K562 (cell line): ENCODE measurements around the gene ALK. TPM values are rescaled to one million over a fixed set of nuclear protein-coding genes. Genes with fewer than 3 reads are reported as not detected.

Experiments used
- ATAC-seq: fragments of 200-7000 bp; cut with Tn5 transposase; 3 replicates; pipeline ENCODE4 v1.9.1; 2020; ENCODE audit warnings: moderate library complexity
- BruUV-seq: library from RNA; stranded (reverse); fragments of 400-500 nt; replicated peaks from 2 replicates; lab custom pipeline; 2021; lab: Mats Ljungman, UMichigan
- CTCF ChIA-PET: fragments of 300-600 bp; formaldehyde crosslinking; extraction: SDS; loops from one replicate; lab custom pipeline; 2021; ENCODE audit warnings: low intra/inter-chr PET ratio; lab: Yijun Ruan, JAX
- POLR2A ChIA-PET: fragments of 300-600, 350-650 bp; sonication (Branson Sonifier 250); formaldehyde crosslinking; extraction: SDS; loops from one replicate; lab custom pipeline; 2021; ENCODE audit warnings: antibody characterized with exemption, inconsistent platforms; lab: Yijun Ruan, JAX
- DNase-seq, 4 experiments: peaks; one replicate each; pipeline versions ENCODE4 v3.0.0 to v3.0.0-alpha.2; 2011 to 2018; ENCODE audit warnings: low spot score in 3 of 4, mixed read lengths in 3 of 4; ENCODE audit errors: extremely low read depth in 1 of 4
- FAIRE-seq: peaks from 2 replicates; lab custom pipeline; 2011; peaks lifted over from hg19 to GRCh38; lab: Jason Lieb, UNC
- H2AFZ ChIP-seq: 2 replicates; pipeline ENCODE4 v1.6.0; 2011; ENCODE audit warnings: low read depth, low read length, control low read depth, inconsistent platforms
- H3K27ac ChIP-seq: fragments of 200-600 bp; 3 replicates; pipeline ENCODE4 v1.8.0; 2011; ENCODE audit warnings: low read depth, mild to moderate bottlenecking, control low read depth, inconsistent platforms, low read length, moderate library complexity, mixed read lengths; ENCODE audit errors: extremely low read depth
- H3K27me3 ChIP-seq, 2 experiments: fragments of 300-600 bp in 1 of 2; 2 replicates in 1 of 2; 3 replicates in 1 of 2; pipeline versions ENCODE4 v1.6.0 to v1.8.0; 2011; ENCODE audit warnings: inconsistent platforms in 2 of 2, low read length in 2 of 2, mild to moderate bottlenecking in 1 of 2, mixed read lengths in 1 of 2, moderate library complexity in 1 of 2; ENCODE audit not compliant: control insufficient read depth in 2 of 2, insufficient read depth in 2 of 2
- H3K36me3 ChIP-seq: fragments of 300-600 bp; 3 replicates; pipeline ENCODE4 v1.8.0; 2011; ENCODE audit warnings: mild to moderate bottlenecking, low read length, inconsistent platforms; ENCODE audit not compliant: control insufficient read depth, insufficient read depth
- H3K4me1 ChIP-seq, 2 experiments: fragments of 200-600 bp in 1 of 2; replicated peaks in 1 of 2; 2 replicates in 1 of 2; 3 replicates in 1 of 2; pipeline versions ENCODE4 v1.5.1 to v1.8.0; 2011; ENCODE audit warnings: inconsistent platforms in 2 of 2, low read length in 2 of 2, mild to moderate bottlenecking in 1 of 2, mixed read lengths in 1 of 2, moderate library complexity in 1 of 2; ENCODE audit not compliant: control insufficient read depth in 2 of 2, insufficient read depth in 2 of 2
- H3K4me2 ChIP-seq: 2 replicates; pipeline ENCODE4 v1.6.1; 2011; ENCODE audit warnings: low read length, control low read depth, inconsistent platforms, mixed read lengths; ENCODE audit not compliant: insufficient read depth
- H3K4me3 ChIP-seq: fragments of 200-600 bp; sonication (generic), shearing (Covaris generic); 2 replicates; pipeline ENCODE4 v1.5.1; 2016; ENCODE audit warnings: control low read depth, inconsistent platforms
- H3K79me2 ChIP-seq: fragments of 200-600 bp; 3 replicates; pipeline ENCODE4 v1.8.0; 2011; ENCODE audit warnings: low read length, inconsistent platforms; ENCODE audit not compliant: control insufficient read depth, insufficient read depth
- H3K9ac ChIP-seq, 2 experiments: 2 replicates each; pipeline versions ENCODE4 v1.6.0 to v1.6.1; 2011; ENCODE audit warnings: low read depth in 2 of 2, low read length in 2 of 2, control low read depth in 1 of 2, inconsistent platforms in 1 of 2, mild to moderate bottlenecking in 1 of 2, mixed read lengths in 1 of 2; ENCODE audit not compliant: insufficient read depth in 1 of 2
- H3K9me1 ChIP-seq: one replicate; pipeline ENCODE4 v1.6.0; 2011; ENCODE audit warnings: inconsistent platforms, mild to moderate bottlenecking, low read length, moderate library complexity; ENCODE audit not compliant: control insufficient read depth, insufficient read depth
- H3K9me3 ChIP-seq: replicated peaks from 2 replicates; pipeline ENCODE4 v1.5.1; 2011; ENCODE audit warnings: low read depth, low read length, inconsistent platforms; ENCODE audit not compliant: control insufficient read depth, insufficient read depth
- H4K20me1 ChIP-seq: replicated peaks from 2 replicates; pipeline ENCODE4 v1.6.1; 2011; ENCODE audit warnings: low read length, inconsistent platforms, mixed read lengths; ENCODE audit not compliant: control insufficient read depth, insufficient read depth
- CXXC5 ChIP-seq: fragments of 250-450 bp; sonication (Bioruptor Pico); IDR thresholded peaks from 2 replicates; pipeline ENCODE4 v1.8.0; 2022; ENCODE audit warnings: inconsistent platforms, mild to moderate bottlenecking, moderate library complexity
- JUND ChIP-seq, 2 experiments: IDR thresholded peaks; 2 replicates in 1 of 2; 3 replicates in 1 of 2; pipeline ENCODE4 v1.6.1; 2011; ENCODE audit warnings: borderline replicate concordance in 2 of 2, low read depth in 2 of 2, low read length in 2 of 2, improper control_type of control experiment in 1 of 2, missing biosample characterization in 1 of 2, missing genetic modification characterization in 1 of 2, missing genetic modification reagents in 1 of 2
- MAZ ChIP-seq, 2 experiments: fragments of 450-650 bp in 1 of 2; sonication (generic) in 1 of 2; formaldehyde crosslinking; IDR thresholded peaks in 1 of 2; conservative IDR thresholded peaks in 1 of 2; 2 replicates each; pipeline versions ENCODE4 v1.4.0 to v1.5.0; 2020; ENCODE audit warnings: mild to moderate bottlenecking in 1 of 2, missing genetic modification reagents in 1 of 2
- PCBP2 ChIP-seq: fragments of 200-400 bp; formaldehyde crosslinking; IDR thresholded peaks from 2 replicates; pipeline ENCODE4 v1.6.1; 2018; ENCODE audit warnings: low read length, low read depth, mild to moderate bottlenecking, moderate library complexity; ENCODE audit not compliant: poor library complexity, severe bottlenecking
- RBM14 ChIP-seq: fragments of 200-400 bp; formaldehyde crosslinking; IDR thresholded peaks from 2 replicates; pipeline ENCODE4 v1.6.1; 2018; ENCODE audit warnings: low read depth, mild to moderate bottlenecking, low read length, moderate library complexity, borderline replicate concordance; ENCODE audit not compliant: insufficient read depth
- TAL1 ChIP-seq: fragments of 450-650 bp; IDR thresholded peaks from 2 replicates; pipeline ENCODE4 v1.6.1; 2016; ENCODE audit warnings: mild to moderate bottlenecking
- ZKSCAN1 ChIP-seq: fragments of 150-350 bp; IDR thresholded peaks from 2 replicates; pipeline ENCODE4 v1.6.1; 2016; ENCODE audit warnings: low read depth, low read length
- ZNF586 ChIP-seq: fragments of 450-650 bp; formaldehyde crosslinking; conservative IDR thresholded peaks from 2 replicates; pipeline ENCODE4 v1.4.0; 2020; ENCODE audit warnings: mild to moderate bottlenecking, moderate library complexity
- ZNF778 ChIP-seq: fragments of 450-650 bp; formaldehyde crosslinking; IDR thresholded peaks from 2 replicates; pipeline ENCODE4 v1.4.0; 2020; ENCODE audit warnings: mild to moderate bottlenecking, moderate library complexity
- WGBS: fragments of 100-300 bp; shearing (Covaris generic); methylation state at CpG from one replicate; pipeline ENCODE4 v1.1.6; 2016; ENCODE audit warnings: low coverage, mixed read lengths; ENCODE audit not compliant: insufficient coverage; ENCODE audit errors: missing lambda C conversion rate; 5-methylcytosine and 5-hydroxymethylcytosine counted together
- in situ Hi-C: fragments of 300-500 bp; cut with MboI; formaldehyde crosslinking; loops from 4 replicates; pipeline ENCODE4 v1.15.0; 2018; ENCODE audit warnings: inconsistent platforms, mixed read lengths
- intact Hi-C: fragments of 100-400 bp; cut with micrococcal nuclease; formaldehyde crosslinking; loops from 2 replicates; pipeline ENCODE4 v1.14.2; 2022
- polyA plus RNA-seq, 8 experiments: library from polyadenylated mRNA; depleted of rRNA in 4 of 8; stranded (reverse) in 5 of 8; unstranded in 3 of 8; fragments of >200 nt; fragmentation: Nextera tagmentation in 2 of 8; fragmentation: Illumina TruSeq in 1 of 8; extraction: Ambion mirVana in 2 of 8; extraction: Trizol in 1 of 8; gene quantifications; 2 replicates each; pipeline versions ENCODE4 v1.2.1 to v1.2.3, GENCODE V29; 2011 to 2014; ENCODE audit warnings: inconsistent platforms in 1 of 8, missing spikeins in 1 of 8
- total RNA-seq, 7 experiments: library from RNA; depleted of rRNA in 6 of 7; stranded (reverse); fragments of >200 nt in 6 of 7; fragmentation: Illumina TruSeq in 2 of 7; extraction: Trizol in 2 of 7; gene quantifications; 2 replicates each; pipeline versions ENCODE4 v1.2.1 to v1.2.3, GENCODE V29; 2011 to 2021; ENCODE audit warnings: low replicate concordance in 1 of 7
- TF ChIP-seq, protein P1 (sequence below), 2 experiments: fragments of 200-800 bp in 1 of 2; sonication (Bioruptor generic) in 1 of 2; sonication (generic) in 1 of 2; formaldehyde crosslinking in 1 of 2; IDR thresholded peaks in 1 of 2; conservative IDR thresholded peaks in 1 of 2; 2 replicates each; pipeline versions ENCODE4 v1.5.0 to v1.6.1; 2016 to 2020; ENCODE audit warnings: missing compliant biosample characterization in 1 of 2, missing genetic modification characterization in 1 of 2, missing genetic modification reagents in 1 of 2
- TF ChIP-seq, protein P2 (sequence below): IDR thresholded peaks from 2 replicates; pipeline ENCODE4 v1.6.1; 2016; ENCODE audit warnings: missing genetic modification characterization, missing compliant biosample characterization
- TF ChIP-seq, protein P3 (sequence below): fragments of 250-450 bp; sonication (Bioruptor Pico); IDR thresholded peaks from 2 replicates; pipeline ENCODE4 v1.8.0; 2022; ENCODE audit warnings: moderate library complexity, mild to moderate bottlenecking, inconsistent platforms
- TF ChIP-seq, protein P4 (sequence below): fragments of 450-650 bp; IDR thresholded peaks from 2 replicates; pipeline ENCODE4 v1.7.1; 2018; ENCODE audit warnings: mild to moderate bottlenecking, low read depth; ENCODE audit not compliant: partially characterized antibody

Gene ALK
- total and polyA plus RNA-seq, 9 of the 15 experiments (the other 6 are each of a cell fraction or from before 2014, with no cell fraction given): not detected

DNA sequence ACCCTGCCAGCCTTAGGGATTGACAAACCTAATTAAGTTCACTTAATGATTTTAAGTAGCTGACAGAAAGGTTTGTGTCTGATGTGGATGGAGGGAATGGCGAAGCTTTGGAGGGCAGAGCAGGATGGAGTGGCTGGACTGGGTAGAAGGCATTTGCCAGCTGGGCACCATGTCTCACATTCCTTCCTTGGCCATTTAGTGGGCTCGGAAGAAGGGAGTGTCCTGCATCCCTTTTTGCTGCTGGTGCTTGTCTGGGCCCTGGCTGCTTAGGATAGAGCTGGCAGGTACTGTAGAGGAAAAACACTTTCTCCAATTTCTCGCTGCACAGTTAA is 639.5 kb downstream of the ALK start:
- DNase-seq (no peak), ATAC-seq (no peak), FAIRE-seq (no peak)
- Histone ChIP-seq H2AFZ (no peak overlapping the region), H3K4me2 (no peak overlapping the region), H3K27ac (no peak overlapping the region), H4K20me1 (no peaks in the 10 kb centered on the region; the same call in 1 of the 2 replicates), H3K4me1 (no peaks in the 10 kb centered on the region), H3K9me1 (no peaks in the 10 kb centered on the region), H3K79me2 (no peaks in the 10 kb centered on the region), H3K36me3 (no peaks in the 10 kb centered on the region), H3K9ac (no peak overlapping the region), H3K9me3 (no peaks in the 10 kb centered on the region), H3K27me3 (no peaks in the 10 kb centered on the region; a peak in 1 of 5 replicates), H3K4me3 (no peak overlapping the region)
- no TSS peak for BruUV-seq
- CTCF ChIA-PET: no interaction called here
- POLR2A ChIA-PET: interaction anchor here (0.6 kb wide), 1 partner anchor 96 kb away, joined by 3 read pairs; no protein-coding TSS in a partner anchor
- intact Hi-C loops: no loop called here
- 0% methylated on average over 3 of the region's 3 CpGs for WGBS
- in situ Hi-C loops: no loop called here
- TF ChIP-seq JUND (IDR thresholded peaks at IDR 0.05; ENCODE audit: borderline replicate concordance, low read depth, low read length) (no peak), JUND (tag; IDR thresholded peaks at IDR 0.05; ENCODE audit: borderline replicate concordance, low read depth, low read length) (no peak), TAL1 (no peak), RBM14 (no peak), ZNF778 (CRISPR knock-in tag) (no peak), ZNF586 (CRISPR knock-in tag) (no peak), CXXC5 (CRISPR knock-in tag) (no peak), PCBP2 (no peak), ZKSCAN1 (no peak), MAZ (CRISPR knock-in tag; conservative IDR thresholded peaks at IDR 0.05 in 1 of 2, IDR thresholded peaks at IDR 0.05 in 1 of 2) (no peak)
- TF ChIP-seq, protein P1, sequence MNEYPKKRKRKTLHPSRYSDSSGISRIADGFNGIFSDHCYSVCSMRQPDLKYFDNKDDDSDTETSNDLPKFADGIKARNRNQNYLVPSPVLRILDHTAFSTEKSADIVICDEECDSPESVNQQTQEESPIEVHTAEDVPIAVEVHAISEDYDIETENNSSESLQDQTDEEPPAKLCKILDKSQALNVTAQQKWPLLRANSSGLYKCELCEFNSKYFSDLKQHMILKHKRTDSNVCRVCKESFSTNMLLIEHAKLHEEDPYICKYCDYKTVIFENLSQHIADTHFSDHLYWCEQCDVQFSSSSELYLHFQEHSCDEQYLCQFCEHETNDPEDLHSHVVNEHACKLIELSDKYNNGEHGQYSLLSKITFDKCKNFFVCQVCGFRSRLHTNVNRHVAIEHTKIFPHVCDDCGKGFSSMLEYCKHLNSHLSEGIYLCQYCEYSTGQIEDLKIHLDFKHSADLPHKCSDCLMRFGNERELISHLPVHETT (CRISPR knock-in tag; conservative IDR thresholded peaks at IDR 0.05 in 1 of 2, IDR thresholded peaks at IDR 0.05 in 1 of 2): no peak
- TF ChIP-seq, protein P2, sequence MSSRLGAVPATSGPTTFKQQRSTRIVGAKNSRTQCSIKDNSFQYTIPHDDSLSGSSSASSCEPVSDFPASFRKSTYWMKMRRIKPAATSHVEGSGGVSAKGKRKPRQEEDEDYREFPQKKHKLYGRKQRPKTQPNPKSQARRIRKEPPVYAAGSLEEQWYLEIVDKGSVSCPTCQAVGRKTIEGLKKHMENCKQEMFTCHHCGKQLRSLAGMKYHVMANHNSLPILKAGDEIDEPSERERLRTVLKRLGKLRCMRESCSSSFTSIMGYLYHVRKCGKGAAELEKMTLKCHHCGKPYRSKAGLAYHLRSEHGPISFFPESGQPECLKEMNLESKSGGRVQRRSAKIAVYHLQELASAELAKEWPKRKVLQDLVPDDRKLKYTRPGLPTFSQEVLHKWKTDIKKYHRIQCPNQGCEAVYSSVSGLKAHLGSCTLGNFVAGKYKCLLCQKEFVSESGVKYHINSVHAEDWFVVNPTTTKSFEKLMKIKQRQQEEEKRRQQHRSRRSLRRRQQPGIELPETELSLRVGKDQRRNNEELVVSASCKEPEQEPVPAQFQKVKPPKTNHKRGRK (tag): no peak
- TF ChIP-seq, protein P3, sequence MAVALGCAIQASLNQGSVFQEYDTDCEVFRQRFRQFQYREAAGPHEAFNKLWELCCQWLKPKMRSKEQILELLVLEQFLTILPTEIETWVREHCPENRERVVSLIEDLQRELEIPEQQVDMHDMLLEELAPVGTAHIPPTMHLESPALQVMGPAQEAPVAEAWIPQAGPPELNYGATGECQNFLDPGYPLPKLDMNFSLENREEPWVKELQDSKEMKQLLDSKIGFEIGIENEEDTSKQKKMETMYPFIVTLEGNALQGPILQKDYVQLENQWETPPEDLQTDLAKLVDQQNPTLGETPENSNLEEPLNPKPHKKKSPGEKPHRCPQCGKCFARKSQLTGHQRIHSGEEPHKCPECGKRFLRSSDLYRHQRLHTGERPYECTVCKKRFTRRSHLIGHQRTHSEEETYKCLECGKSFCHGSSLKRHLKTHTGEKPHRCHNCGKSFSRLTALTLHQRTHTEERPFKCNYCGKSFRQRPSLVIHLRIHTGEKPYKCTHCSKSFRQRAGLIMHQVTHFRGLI (CRISPR knock-in tag): no peak
- TF ChIP-seq, protein P4, sequence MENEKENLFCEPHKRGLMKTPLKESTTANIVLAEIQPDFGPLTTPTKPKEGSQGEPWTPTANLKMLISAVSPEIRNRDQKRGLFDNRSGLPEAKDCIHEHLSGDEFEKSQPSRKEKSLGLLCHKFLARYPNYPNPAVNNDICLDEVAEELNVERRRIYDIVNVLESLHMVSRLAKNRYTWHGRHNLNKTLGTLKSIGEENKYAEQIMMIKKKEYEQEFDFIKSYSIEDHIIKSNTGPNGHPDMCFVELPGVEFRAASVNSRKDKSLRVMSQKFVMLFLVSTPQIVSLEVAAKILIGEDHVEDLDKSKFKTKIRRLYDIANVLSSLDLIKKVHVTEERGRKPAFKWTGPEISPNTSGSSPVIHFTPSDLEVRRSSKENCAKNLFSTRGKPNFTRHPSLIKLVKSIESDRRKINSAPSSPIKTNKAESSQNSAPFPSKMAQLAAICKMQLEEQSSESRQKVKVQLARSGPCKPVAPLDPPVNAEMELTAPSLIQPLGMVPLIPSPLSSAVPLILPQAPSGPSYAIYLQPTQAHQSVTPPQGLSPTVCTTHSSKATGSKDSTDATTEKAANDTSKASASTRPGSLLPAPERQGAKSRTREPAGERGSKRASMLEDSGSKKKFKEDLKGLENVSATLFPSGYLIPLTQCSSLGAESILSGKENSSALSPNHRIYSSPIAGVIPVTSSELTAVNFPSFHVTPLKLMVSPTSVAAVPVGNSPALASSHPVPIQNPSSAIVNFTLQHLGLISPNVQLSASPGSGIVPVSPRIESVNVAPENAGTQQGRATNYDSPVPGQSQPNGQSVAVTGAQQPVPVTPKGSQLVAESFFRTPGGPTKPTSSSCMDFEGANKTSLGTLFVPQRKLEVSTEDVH: no peak
